GM12878 (cell line): ENCODE data around the gene ESR2.

Source experiments
- CTCF ChIP-seq, 3 experiments: IDR thresholded peaks in 2 of 3; conservative IDR thresholded peaks in 1 of 3; 2 replicates each; pipeline ENCODE4 v1.5.1; 2011; ENCODE audit warnings: low read depth in 3 of 3, low read length in 3 of 3, mild to moderate bottlenecking in 3 of 3, control low read depth in 2 of 3, moderate library complexity in 2 of 3, inconsistent platforms in 1 of 3, mixed read lengths in 1 of 3; ENCODE audit not compliant: control insufficient read depth in 2 of 3, insufficient read depth in 1 of 3; ENCODE audit errors: extremely low read depth in 1 of 3
- GABPA ChIP-seq: IDR thresholded peaks from 2 replicates; pipeline ENCODE4 v1.6.1; 2014; ENCODE audit warnings: antibody characterized with exemption, low read depth, mild to moderate bottlenecking, inconsistent platforms
- HCFC1 ChIP-seq: fragments of 150-350 bp; IDR thresholded peaks from 2 replicates; pipeline ENCODE4 v1.6.1; 2014; ENCODE audit warnings: low read length
- JUND ChIP-seq: IDR thresholded peaks from 2 replicates; pipeline ENCODE4 v1.6.1; 2012; ENCODE audit warnings: low read depth, mild to moderate bottlenecking, low read length, improper control_type of control experiment, moderate library complexity
- NFIC ChIP-seq: IDR thresholded peaks from 2 replicates; pipeline ENCODE4 v1.6.1; 2012; ENCODE audit warnings: low read depth, mild to moderate bottlenecking, inconsistent platforms, low read length, moderate library complexity
- POLR2A ChIP-seq: IDR thresholded peaks from 2 replicates; pipeline ENCODE4 v1.6.1; 2011; ENCODE audit warnings: low read depth, mild to moderate bottlenecking, low read length
- POLR2AphosphoS5 ChIP-seq: IDR thresholded peaks from 2 replicates; pipeline ENCODE4 v1.6.1; 2011; ENCODE audit warnings: mild to moderate bottlenecking, low read length, inconsistent platforms
- POU2F2 ChIP-seq: IDR thresholded peaks from 3 replicates; pipeline ENCODE4 v1.6.1; 2011; ENCODE audit warnings: low read depth, mild to moderate bottlenecking, low read length, borderline replicate concordance
- USF2 ChIP-seq: IDR thresholded peaks from 2 replicates; pipeline ENCODE4 v1.6.1; 2011; ENCODE audit warnings: low read depth, low read length, improper control_type of control experiment, borderline replicate concordance

GRCh38 chr14:64272019-64272418 lies 22.2 kb downstream of the ESR2 start:
- no peak for TF ChIP-seq CTCF (IDR thresholded peaks at IDR 0.05 in 2 of 3, conservative IDR thresholded peaks at IDR 0.05 in 1 of 3; ENCODE audit: control insufficient read depth in 2 of 3, extremely low read depth in 1 of 3, insufficient read depth in 1 of 3, low read depth in 3 of 3, low read length in 3 of 3)
- TF ChIP-seq GABPA: no peak
- no peak for TF ChIP-seq HCFC1
- TF ChIP-seq USF2: no peak
- TF ChIP-seq NFIC: no peak
- no peak for TF ChIP-seq POLR2A
- TF ChIP-seq POLR2AphosphoS5: no peak
- TF ChIP-seq JUND: no peak
- no peak for TF ChIP-seq POU2F2
